GM18873 (cell line): Measurements from ENCODE around the gene CBLC.

Experiments
- ATAC-seq: cut with Tn5 transposase; IDR thresholded peaks from one replicate; pipeline ENCODE4 v1.9.1; 2021; ENCODE audit warnings: mild to moderate bottlenecking, moderate library complexity, moderate number of reproducible peaks; ENCODE audit not compliant: unreplicated experiment, low FRiP score

Gene CBLC

DNA sequence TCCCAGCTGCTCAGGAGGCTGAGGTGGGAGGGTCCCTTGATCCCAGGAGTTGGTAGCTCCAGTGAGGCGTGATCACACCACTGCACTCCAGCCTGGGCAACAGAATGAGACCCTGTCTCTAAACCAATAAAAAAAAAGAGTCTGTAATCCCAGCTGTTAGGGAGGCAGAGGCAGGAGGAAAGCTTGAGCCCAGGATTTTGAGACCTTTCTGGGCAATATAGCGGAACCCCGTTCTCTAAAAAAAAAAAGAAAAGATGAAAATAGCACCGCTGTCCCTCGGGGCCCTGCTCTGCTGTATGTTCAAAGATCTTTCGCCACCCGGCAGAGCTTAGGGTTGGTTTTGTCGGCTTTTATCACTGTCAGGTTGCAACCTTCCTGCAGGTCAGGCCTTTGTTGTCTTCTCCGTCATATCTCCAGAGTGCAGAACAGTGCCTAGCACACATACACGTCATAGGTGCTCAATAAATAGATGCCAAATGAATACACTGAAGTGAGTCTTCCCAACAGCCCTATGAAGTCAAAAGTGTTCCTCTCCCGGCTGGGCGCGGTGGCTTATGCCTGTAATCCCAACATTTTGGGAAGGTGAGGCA lies 17.8 kb downstream of the CBLC start:
- ATAC-seq = no peak

DNA sequence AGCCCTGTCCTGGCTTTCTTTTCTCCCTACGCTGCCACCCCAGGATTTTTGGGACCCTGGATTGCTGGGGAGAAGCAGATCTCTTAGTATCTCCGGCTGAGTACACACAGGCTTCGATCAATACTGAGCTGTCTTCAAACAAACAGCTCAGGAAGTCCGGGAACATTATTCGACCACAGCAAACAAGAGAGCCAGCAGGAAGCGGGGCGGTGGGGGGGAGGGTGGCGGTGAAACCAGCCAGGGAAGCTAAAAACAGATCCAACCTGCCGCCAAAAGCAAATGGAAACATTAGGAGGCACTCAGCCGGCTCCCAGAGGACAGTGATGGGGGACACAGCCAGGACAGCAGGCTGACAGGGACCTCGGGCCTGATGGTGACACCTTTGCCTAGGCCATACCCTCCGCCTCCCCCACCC lies 19.0 kb downstream of the CBLC start:
- no peak for ATAC-seq

GRCh38 chr19:44799627-44800346 lies 22.1 kb downstream of the CBLC start:
- ATAC-seq = no peak

GRCh38 chr19:44800461-44800860 lies 22.8 kb downstream of the CBLC start:
- no peak for ATAC-seq

DNA sequence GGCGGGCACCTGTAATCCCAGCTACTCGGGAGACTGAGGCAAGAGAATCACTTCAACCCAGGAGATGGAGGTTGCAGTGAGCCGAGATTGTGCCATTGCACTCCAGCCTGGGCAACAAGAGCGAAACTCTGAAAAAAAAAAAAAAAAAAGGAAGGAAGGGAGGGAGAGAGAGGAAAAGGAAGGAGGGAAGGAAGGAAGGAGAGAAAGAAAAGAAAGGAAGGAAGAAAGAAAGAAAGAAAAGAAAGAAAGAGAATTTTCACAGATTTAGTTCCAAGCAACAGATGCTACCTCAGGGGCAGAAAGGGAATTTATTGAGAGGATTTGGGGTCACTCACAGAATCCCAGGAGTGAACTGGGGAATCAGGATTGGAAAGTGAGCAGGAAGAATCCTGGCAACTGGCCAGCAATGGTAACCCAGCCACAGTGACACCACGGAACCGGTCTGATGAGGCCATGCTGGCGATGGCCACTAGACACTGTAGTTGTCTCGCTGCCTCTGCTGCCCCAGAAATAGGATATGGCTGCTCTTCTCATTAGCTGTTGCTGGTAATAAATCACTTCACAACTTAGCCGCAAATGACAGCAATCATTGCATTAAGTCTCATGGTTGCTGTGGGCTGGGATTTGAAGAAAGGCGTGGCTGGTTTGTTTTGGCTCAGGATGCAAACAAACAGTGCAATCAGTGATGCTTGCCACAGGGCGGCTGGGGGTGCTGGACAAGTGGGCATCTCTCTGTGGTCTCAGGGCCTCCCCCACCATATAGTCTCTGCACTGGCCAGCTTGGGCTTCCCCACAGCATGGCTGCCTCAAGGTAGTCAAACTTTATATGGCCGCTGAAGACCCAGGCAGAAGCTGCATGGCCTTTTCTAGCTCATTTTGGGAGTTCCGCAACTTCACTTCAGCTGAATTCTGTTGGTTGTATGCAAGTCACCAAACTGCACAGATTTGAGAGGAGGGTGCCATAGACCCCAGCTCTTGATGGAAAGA lies 26.0 kb downstream of the CBLC start:
- no peak for ATAC-seq

- ATAC-seq = no peak
Measured at GRCh38 chr19:44806291-44806690, 28.6 kb downstream of the CBLC start.

DNA sequence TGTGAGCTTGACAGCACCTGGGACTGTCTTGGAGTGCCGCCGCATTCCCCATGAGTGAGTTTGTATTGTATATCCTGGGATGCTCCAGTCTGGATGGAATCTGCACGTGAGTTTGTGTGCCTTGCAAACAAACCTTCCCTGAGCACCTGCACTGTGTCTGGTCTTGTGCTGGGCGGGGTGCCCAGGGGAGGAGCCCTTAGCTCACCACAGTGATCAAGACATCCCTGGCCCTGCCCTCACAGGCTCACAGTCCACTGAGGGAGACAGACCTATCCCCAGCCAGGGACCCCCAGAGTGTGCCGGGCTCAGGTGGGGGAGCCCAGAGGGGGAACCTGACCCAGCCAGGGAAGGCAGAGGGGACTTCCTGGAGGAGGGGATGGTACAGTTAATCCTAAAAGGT lies 29.5 kb downstream of the CBLC start:
- no peak for ATAC-seq

GRCh38 chr19:44807652-44808462 lies 30.2 kb downstream of the CBLC start:
- no peak for ATAC-seq

DNA sequence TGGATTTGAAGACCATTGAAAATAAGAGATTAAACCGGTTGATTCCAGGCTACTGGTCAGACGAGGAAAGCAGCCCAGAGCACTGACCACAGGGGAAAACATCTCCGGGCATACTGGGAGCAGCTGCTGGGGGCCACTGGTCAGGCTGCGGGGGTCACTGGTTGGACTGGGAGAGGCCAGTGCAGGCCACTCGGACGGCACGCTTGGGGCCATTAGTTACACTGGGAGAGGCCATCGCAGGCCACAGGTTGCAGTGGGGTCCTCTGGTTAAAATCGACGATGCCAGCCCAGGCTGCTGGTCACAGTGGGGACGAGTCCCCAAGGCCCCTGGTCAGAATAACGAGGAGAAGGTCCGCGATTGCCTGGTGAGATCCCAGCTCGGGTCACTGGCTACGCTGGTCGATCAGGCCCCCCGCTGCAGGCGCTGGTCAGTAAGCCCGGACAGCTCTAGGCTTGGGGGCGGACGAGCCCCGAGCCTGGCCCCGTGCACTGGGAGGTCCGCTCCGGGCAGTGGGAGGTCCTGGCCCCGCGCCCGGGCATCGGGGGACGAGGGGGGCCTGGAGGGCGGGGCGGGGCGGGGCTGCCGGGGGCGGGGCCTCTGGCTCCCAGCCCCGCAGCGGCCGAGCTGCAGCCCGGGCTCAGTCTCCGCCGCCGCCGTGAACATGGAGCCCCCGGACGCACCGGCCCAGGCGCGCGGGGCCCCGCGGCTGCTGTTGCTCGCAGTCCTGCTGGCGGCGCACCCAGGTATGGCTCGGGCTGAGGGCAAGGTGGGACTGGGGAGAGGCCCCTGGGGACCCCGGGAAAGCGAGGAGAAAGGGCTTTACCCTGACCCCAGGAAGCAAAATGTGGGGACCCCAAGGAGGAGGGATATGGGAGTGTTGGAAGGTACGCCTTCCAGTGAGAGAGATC lies 31.0 kb downstream of the CBLC start, which contains the start of gene BCAM:
BCAM (plus strand) TSS at position 641 of the 909 bp plus-strand sequence; CDS start at position 663, 22 bp downstream.
- ATAC-seq = no peak

GRCh38 chr19:44809577-44810233 lies 32.0 kb downstream of the CBLC start:
- ATAC-seq = no peak

- ATAC-seq = no peak
Measured at GRCh38 chr19:44810234-44811121, 32.8 kb downstream of the CBLC start.

GRCh38 chr19:44811122-44811419 lies 33.4 kb downstream of the CBLC start:
- no peak for ATAC-seq

GRCh38 chr19:44812142-44812718 lies 34.5 kb downstream of the CBLC start:
- no peak for ATAC-seq

DNA sequence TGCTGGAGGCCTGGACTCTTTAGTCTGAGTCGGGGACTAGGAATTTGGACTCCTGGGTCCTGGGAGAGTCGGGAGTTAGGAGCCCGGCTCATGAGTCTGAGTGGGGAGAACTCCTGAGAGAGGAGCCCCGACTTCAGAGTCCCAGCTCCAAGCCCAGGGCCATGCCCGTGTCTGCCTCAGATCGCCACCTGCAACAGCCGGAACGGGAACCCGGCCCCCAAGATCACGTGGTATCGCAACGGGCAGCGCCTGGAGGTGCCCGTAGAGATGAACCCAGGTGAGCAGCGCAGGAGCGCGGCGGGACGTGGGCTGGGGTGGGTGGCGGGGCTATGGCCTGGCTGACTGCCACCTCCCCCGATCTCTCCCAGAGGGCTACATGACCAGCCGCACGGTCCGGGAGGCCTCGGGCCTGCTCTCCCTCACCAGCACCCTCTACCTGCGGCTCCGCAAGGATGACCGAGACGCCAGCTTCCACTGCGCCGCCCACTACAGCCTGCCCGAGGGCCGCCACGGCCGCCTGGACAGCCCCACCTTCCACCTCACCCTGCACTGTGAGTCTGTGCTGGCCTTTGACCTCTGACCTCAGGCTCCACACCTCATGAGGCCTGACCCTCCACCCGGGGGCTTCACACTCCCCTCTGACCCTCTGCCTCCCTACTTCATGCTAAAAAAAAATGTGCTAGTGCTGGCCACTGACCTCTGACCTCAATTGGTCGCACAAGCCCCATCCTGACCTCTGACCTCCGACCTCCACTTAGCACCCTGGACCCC lies 35.6 kb downstream of the CBLC start:
- ATAC-seq = no peak

- ATAC-seq = no peak
Measured at GRCh38 chr19:44813841-44814470, 36.3 kb downstream of the CBLC start.

GRCh38 chr19:44814517-44814916 lies 36.8 kb downstream of the CBLC start:
- no peak for ATAC-seq
